ENCODE data around the gene ARHGAP18. TPM values are rescaled to one million over a fixed set of nuclear protein-coding genes. Genes with fewer than 3 reads are reported as not detected.

Gene ARHGAP18
- total and polyA plus RNA-seq, 10 donors, result 4.6 to 18.7 (median 15.4) TPM

GRCh38 chr6:129645830-129646579, 64.0 kb downstream of the ARHGAP18 start:
- 76 to 88% (median 86%) methylated on average over 3 of the region's 3 CpGs for WGBS, 5 donors
- TF ChIP-seq POLR2AphosphoS5 (IDR thresholded peaks at IDR 0.05) (no peak), CTCF (IDR thresholded peaks at IDR 0.05 in 8 of 11, conservative IDR thresholded peaks at IDR 0.05 in 3 of 11) (no peak), POLR2A (IDR thresholded peaks at IDR 0.05) (no peak)
- no peaks in the 10 kb centered on the region for H3K9me3 ChIP-seq
- peaks cover 0 to 5% (median 0%) of the 10 kb centered on the region in 6 donors for H3K36me3 ChIP-seq
- no peak for DNase-seq
- no peaks in the 10 kb centered on the region for H3K27me3 ChIP-seq (replicated peaks in 1 of 7)
- intact Hi-C loops (cut with DNase I; ENCODE audit: low total_unique reads), result no loop called here
- peak overlapping the region in 3 of 8 donors; percentile 30 to 41 (median 32) for H3K27ac ChIP-seq
- no peak overlapping the region for H3K4me3 ChIP-seq
- peaks cover 0 to 17% (median 9%) of the 10 kb centered on the region in 6 donors for H3K4me1 ChIP-seq

- Histone ChIP-seq H3K27me3 (replicated peaks in 1 of 7) (no peaks in the 10 kb centered on the region), H3K27ac (peak overlapping the region in 4 of 8 donors; percentile 8 to 41 (median 31)), H3K9me3 (no peaks in the 10 kb centered on the region), H3K36me3 (peaks cover 0 to 9% (median 0%) of the 10 kb centered on the region in 6 donors), H3K4me1 (peaks cover 0 to 17% (median 9%) of the 10 kb centered on the region in 6 donors), H3K4me3 (no peak overlapping the region)
- intact Hi-C loops (cut with DNase I; ENCODE audit: low total_unique reads), result no loop called here
- 55 to 69% (median 67%) methylated on average over 6 of the region's 6 CpGs for WGBS, 5 donors
- no peak for TF ChIP-seq CTCF (IDR thresholded peaks at IDR 0.05 in 8 of 11, conservative IDR thresholded peaks at IDR 0.05 in 3 of 11)
- no peak for TF ChIP-seq POLR2AphosphoS5 (IDR thresholded peaks at IDR 0.05)
- no peak for TF ChIP-seq POLR2A (IDR thresholded peaks at IDR 0.05)
- DNase-seq, result no peak
Observed at GRCh38 chr6:129645106-129645829, 64.7 kb downstream of the ARHGAP18 start.

- no peak for TF ChIP-seq POLR2A (IDR thresholded peaks at IDR 0.05)
- no peak for TF ChIP-seq CTCF (IDR thresholded peaks at IDR 0.05 in 8 of 11, conservative IDR thresholded peaks at IDR 0.05 in 3 of 11)
- no peak for TF ChIP-seq POLR2AphosphoS5 (IDR thresholded peaks at IDR 0.05)
- intact Hi-C loops (cut with DNase I; ENCODE audit: low total_unique reads), result no loop called here
- H3K27ac ChIP-seq, result peak overlapping the region in 2 of 8 donors; percentile 32 to 41
- DNase-seq, result no peak
- 64 to 83% (median 79%) methylated on average over 1 of the region's 1 CpG for WGBS, 5 donors
- no peaks in the 10 kb centered on the region for H3K9me3 ChIP-seq
- H3K36me3 ChIP-seq, result peaks cover 0 to 9% (median 0%) of the 10 kb centered on the region in 6 donors
- H3K4me1 ChIP-seq, result peaks cover 0 to 17% (median 9%) of the 10 kb centered on the region in 6 donors
- H3K4me3 ChIP-seq, result no peak overlapping the region
- no peaks in the 10 kb centered on the region for H3K27me3 ChIP-seq (replicated peaks in 1 of 7)
Observed at GRCh38 chr6:129644567-129645015, 65.4 kb downstream of the ARHGAP18 start.

GRCh38 chr6:129643968-129644367, 66.0 kb downstream of the ARHGAP18 start:
- Histone ChIP-seq H3K4me1 (peaks cover 0 to 20% (median 10%) of the 10 kb centered on the region in 6 donors), H3K9me3 (no peaks in the 10 kb centered on the region), H3K36me3 (peaks cover 0 to 9% (median 0%) of the 10 kb centered on the region in 6 donors), H3K27me3 (replicated peaks in 1 of 7) (no peaks in the 10 kb centered on the region), H3K27ac (peak overlapping the region in 2 of 8 donors; percentile 14 to 41), H3K4me3 (no peak overlapping the region)
- 81 to 90% (median 89%) methylated on average over 3 of the region's 3 CpGs for WGBS, 5 donors
- DNase-seq, result no peak
- TF ChIP-seq CTCF (IDR thresholded peaks at IDR 0.05 in 8 of 11, conservative IDR thresholded peaks at IDR 0.05 in 3 of 11) (no peak), POLR2A (IDR thresholded peaks at IDR 0.05) (no peak), POLR2AphosphoS5 (IDR thresholded peaks at IDR 0.05) (no peak)
- intact Hi-C loops (cut with DNase I; ENCODE audit: low total_unique reads), result no loop called here

Data from spleen (tissue), 11 donors.